SK-N-SH (cell line): ENCODE data around the gene ABLIM2. TPM values are rescaled to one million over a fixed set of nuclear protein-coding genes. Genes with fewer than 3 reads are reported as not detected.

Source experiments
- CTCF ChIA-PET: fragments of 300-600, 350-600 bp; formaldehyde crosslinking; extraction: SDS; loops from one replicate; lab custom pipeline; 2021; lab: Yijun Ruan, JAX
- POLR2A ChIA-PET: fragments of 350-600 bp; sonication (Branson Sonifier 250); formaldehyde crosslinking; extraction: SDS; loops from one replicate; lab custom pipeline; 2020; ENCODE audit warnings: antibody characterized with exemption, inconsistent platforms; lab: Yijun Ruan, JAX
- DNase-seq: peaks from one replicate; pipeline ENCODE4 v3.0.0; 2012
- H2AFZ ChIP-seq: fragments of 200-600 bp; sonication (generic); 2 replicates; pipeline ENCODE4 v1.8.1; 2016; ENCODE audit warnings: antibody characterized with exemption, mild to moderate bottlenecking, low read depth
- H3F3A ChIP-seq: fragments of 200-600 bp; sonication (generic); replicated peaks from 2 replicates; pipeline ENCODE3; 2016; ENCODE audit warnings: antibody characterized with exemption, mild to moderate bottlenecking; ENCODE audit not compliant: insufficient read depth
- H3K27ac ChIP-seq, 2 experiments: fragments of 200-500 bp in 1 of 2; fragments of 200-600 bp in 1 of 2; sonication (Bioruptor generic) in 1 of 2; sonication (generic), shearing (Covaris generic) in 1 of 2; 2 replicates each; pipeline versions ENCODE4 v1.5.1 to v1.6.1; 2014 to 2016; ENCODE audit warnings: low read depth in 2 of 2, inconsistent platforms in 1 of 2, low read length in 1 of 2, mild to moderate bottlenecking in 1 of 2, mixed read lengths in 1 of 2
- H3K27me3 ChIP-seq: fragments of 200-600 bp; sonication (generic), shearing (Covaris generic); 2 replicates; pipeline ENCODE4 v1.6.1; 2016; ENCODE audit warnings: mixed run types; ENCODE audit not compliant: insufficient read depth
- H3K36me3 ChIP-seq, 2 experiments: fragments of 200-500 bp in 1 of 2; fragments of 200-600 bp in 1 of 2; sonication (Bioruptor generic) in 1 of 2; sonication (generic) in 1 of 2; replicated peaks in 1 of 2; 2 replicates each; pipeline versions ENCODE3 to v1.5.1; 2014 to 2016; ENCODE audit warnings: low read length in 1 of 2, mild to moderate bottlenecking in 1 of 2; ENCODE audit not compliant: insufficient read depth in 2 of 2, control insufficient read depth in 1 of 2
- H3K4me1 ChIP-seq, 2 experiments: fragments of 200-500 bp in 1 of 2; fragments of 200-600 bp in 1 of 2; sonication (Bioruptor generic) in 1 of 2; sonication (generic), shearing (Covaris generic) in 1 of 2; 2 replicates each; pipeline versions ENCODE4 v1.5.1 to v1.6.1; 2014 to 2016; ENCODE audit warnings: low read depth in 1 of 2, low read length in 1 of 2, mixed run types in 1 of 2; ENCODE audit not compliant: insufficient read depth in 2 of 2, control insufficient read depth in 1 of 2
- H3K4me2 ChIP-seq: fragments of 200-600 bp; sonication (generic), shearing (Covaris generic); 2 replicates; pipeline ENCODE4 v1.6.1; 2017; ENCODE audit warnings: mixed run types
- H3K4me3 ChIP-seq, 2 experiments: fragments of 200-500 bp in 1 of 2; fragments of 200-600 bp in 1 of 2; sonication (Bioruptor generic) in 1 of 2; sonication (generic), shearing (Covaris generic) in 1 of 2; 2 replicates each; pipeline versions ENCODE4 v1.5.1 to v1.8.1; 2014 to 2016; ENCODE audit warnings: low read depth in 2 of 2, inconsistent platforms in 1 of 2, low read length in 1 of 2, mild to moderate bottlenecking in 1 of 2, mixed read lengths in 1 of 2, moderate library complexity in 1 of 2
- H3K79me2 ChIP-seq: fragments of 200-600 bp; sonication (generic); 2 replicates; pipeline ENCODE4 v1.8.1; 2017; ENCODE audit warnings: mild to moderate bottlenecking; ENCODE audit not compliant: insufficient read depth
- H3K9ac ChIP-seq: fragments of 200-600 bp; sonication (generic); 2 replicates; pipeline ENCODE4 v1.6.1; 2017; ENCODE audit warnings: mixed run types
- H3K9me2 ChIP-seq: fragments of 200-600 bp; sonication (generic); 2 replicates; pipeline ENCODE4 v1.6.1; 2017; ENCODE audit warnings: mixed run types
- H3K9me3 ChIP-seq: fragments of 200-600 bp; sonication (generic); 2 replicates; pipeline ENCODE4 v1.6.1; 2017; ENCODE audit warnings: mixed run types, mild to moderate bottlenecking, moderate library complexity
- H4K20me1 ChIP-seq: fragments of 200-600 bp; sonication (generic); 2 replicates; pipeline ENCODE4 v1.6.1; 2017; ENCODE audit warnings: mild to moderate bottlenecking, mixed run types; ENCODE audit not compliant: insufficient read depth
- EZH2phosphoT487 ChIP-seq: fragments of 200-600 bp; sonication (generic); IDR thresholded peaks from 2 replicates; pipeline ENCODE4 v1.6.1; 2017; ENCODE audit warnings: low read depth, mixed run types, mild to moderate bottlenecking, antibody characterized with exemption, moderate library complexity, borderline replicate concordance
- FOSL2 ChIP-seq: IDR thresholded peaks from 2 replicates; pipeline ENCODE4 v1.4.0; 2012; ENCODE audit warnings: low read depth, mild to moderate bottlenecking, moderate library complexity, borderline replicate concordance
- FOXJ3 ChIP-seq: sonication (generic); formaldehyde crosslinking; IDR thresholded peaks from 2 replicates; pipeline ENCODE4 v1.5.1; 2020; ENCODE audit warnings: mild to moderate bottlenecking, missing genetic modification reagents
- FOXM1 ChIP-seq: IDR thresholded peaks from 2 replicates; pipeline ENCODE4 v1.4.0; 2012; ENCODE audit warnings: low read depth, mild to moderate bottlenecking
- GABPA ChIP-seq: IDR thresholded peaks from 2 replicates; pipeline ENCODE4 v1.4.0; 2012; ENCODE audit warnings: low read depth, mild to moderate bottlenecking
- GATA2 ChIP-seq: sonication (generic); formaldehyde crosslinking; IDR thresholded peaks from 2 replicates; pipeline ENCODE4 v1.5.0; 2020; ENCODE audit warnings: mild to moderate bottlenecking, missing genetic modification reagents
- MAX ChIP-seq: IDR thresholded peaks from 2 replicates; pipeline ENCODE4 v1.4.0; 2012; ENCODE audit warnings: low read depth
- MXI1 ChIP-seq: IDR thresholded peaks from 2 replicates; pipeline ENCODE4 v1.6.1; 2012; ENCODE audit warnings: mild to moderate bottlenecking, low read depth, low read length, improper control_type of control experiment
- RCOR1 ChIP-seq: fragments of 150-350 bp; IDR thresholded peaks from 2 replicates; pipeline ENCODE4 v1.6.1; 2017; ENCODE audit warnings: antibody characterized with exemption, low read length
- REST ChIP-seq: IDR thresholded peaks from 2 replicates; pipeline ENCODE4 v1.6.1; 2012; ENCODE audit warnings: mild to moderate bottlenecking, low read depth, low read length, moderate library complexity
- RFX5 ChIP-seq: IDR thresholded peaks from 2 replicates; pipeline ENCODE4 v1.6.1; 2012; ENCODE audit warnings: mild to moderate bottlenecking, improper control_type of control experiment, low read length
- SIN3A ChIP-seq: IDR thresholded peaks from 2 replicates; pipeline ENCODE4 v1.6.1; 2012; ENCODE audit warnings: low read depth, mild to moderate bottlenecking, low read length, moderate library complexity, borderline replicate concordance
- TAF1 ChIP-seq: IDR thresholded peaks from 2 replicates; pipeline ENCODE4 v1.6.1; 2012; ENCODE audit warnings: low read depth, mild to moderate bottlenecking, low read length, moderate library complexity, borderline replicate concordance
- TCF12 ChIP-seq: IDR thresholded peaks from 2 replicates; pipeline ENCODE4 v1.4.0; 2012
- TEAD4 ChIP-seq: IDR thresholded peaks from 2 replicates; pipeline ENCODE4 v1.4.0; 2012; ENCODE audit warnings: mild to moderate bottlenecking, borderline replicate concordance; ENCODE audit not compliant: insufficient read depth
- YY1 ChIP-seq: IDR thresholded peaks from 2 replicates; pipeline ENCODE4 v1.4.0; 2012; ENCODE audit warnings: low read depth, mild to moderate bottlenecking
- ZBTB33 ChIP-seq: IDR thresholded peaks from 2 replicates; pipeline ENCODE4 v1.4.0; 2012; ENCODE audit warnings: low read depth, borderline replicate concordance
- WGBS: methylation state at CpG from one replicate; pipeline ENCODE4 v1.1.6; 2017; ENCODE audit warnings: low lambda C conversion rate; 5-methylcytosine and 5-hydroxymethylcytosine counted together
- polyA plus RNA-seq, 3 experiments: library from polyadenylated mRNA; depleted of rRNA; stranded (reverse); fragments of >200 nt; gene quantifications; 2 replicates each; pipeline ENCODE4 v1.2.3, GENCODE V29; 2012
- TF ChIP-seq, protein P1 (sequence below): IDR thresholded peaks from 2 replicates; pipeline ENCODE4; 2012

Gene ABLIM2
- polyA plus RNA-seq, 1 of the 3 experiments (the other 2 are of a cell fraction) = 0.53 TPM

DNA sequence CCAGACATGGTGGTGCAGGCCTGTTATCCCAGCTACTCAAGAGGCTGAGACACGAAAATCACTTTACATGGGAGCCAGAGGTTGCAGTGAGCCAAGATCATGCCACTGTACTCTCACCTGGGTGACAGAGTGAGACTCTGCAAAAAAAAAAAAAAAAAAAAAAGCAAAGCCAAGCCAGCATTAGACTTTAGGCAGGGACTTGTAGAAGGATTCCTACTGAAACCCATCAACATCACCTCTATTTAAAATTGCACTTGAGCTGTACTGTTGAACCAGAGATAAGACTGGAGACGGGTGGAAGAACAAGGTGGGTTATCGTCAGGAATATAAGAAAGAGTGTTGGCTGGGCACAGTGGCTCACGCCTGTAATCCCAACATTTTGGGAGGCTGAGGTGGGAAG is 203.2 kb downstream of the ABLIM2 start (continued):
- no peak for TF ChIP-seq FOSL2
- TF ChIP-seq EZH2phosphoT487 = no peak
- no peak for TF ChIP-seq GABPA
- no peak for TF ChIP-seq FOXJ3 (CRISPR knock-in tag)
- TF ChIP-seq MXI1 = no peak
- TF ChIP-seq REST = no peak
- TF ChIP-seq FOXM1 = no peak

DNA sequence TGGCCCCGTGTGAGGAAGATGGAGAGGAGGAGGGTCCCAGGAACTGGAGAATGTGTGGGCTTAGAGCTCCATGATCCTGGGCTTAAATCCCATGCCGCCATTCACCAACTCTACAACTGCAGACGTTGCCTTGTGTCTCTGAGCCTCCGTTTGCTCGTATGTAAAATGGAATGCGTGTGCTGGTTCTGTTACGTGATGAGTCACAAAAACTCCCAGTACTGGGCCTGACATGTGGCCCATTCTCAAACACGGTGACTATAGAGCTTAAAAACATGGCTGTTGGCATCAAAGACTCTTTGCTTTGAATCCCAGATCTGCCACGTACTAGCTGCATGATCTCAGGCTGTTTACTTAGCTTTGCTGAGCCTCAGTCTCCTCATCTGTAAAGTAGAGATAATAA is 206.0 kb downstream of the ABLIM2 start:
- Histone ChIP-seq H2AFZ (no peak overlapping the region), H3K9me3 (no peaks in the 10 kb centered on the region), H3K27me3 (no peaks in the 10 kb centered on the region), H4K20me1 (no peaks in the 10 kb centered on the region), H3K36me3 (no peaks in the 10 kb centered on the region), H3F3A (peaks cover 9% of the 10 kb centered on the region), H3K9me2 (no peaks in the 10 kb centered on the region), H3K79me2 (no peaks in the 10 kb centered on the region), H3K4me3 (no peak overlapping the region), H3K27ac (no peak overlapping the region), H3K9ac (no peak overlapping the region)
- no peak for DNase-seq
- POLR2A ChIA-PET = no interaction called here
- CTCF ChIA-PET = interaction anchor here (0.8 to 1.4 kb wide), 4 partner anchors 12 to 151 kb away, joined by 3 to 6 read pairs (median 4); no protein-coding TSS in a partner anchor
- WGBS = 91% methylated on average over 9 of the region's 9 CpGs
- TF ChIP-seq TAF1 (no peak), SIN3A (no peak)
- TF ChIP-seq, all 33 proteins: peak for 0
- H3K4me2 ChIP-seq = no peak overlapping the region
- H3K4me1 ChIP-seq = peaks cover 14 to 27% of the 10 kb centered on the region in 2 experiments; a peak in 3 of 4 replicates

GRCh38 chr4:7950301-7951092 is 208.1 kb downstream of the ABLIM2 start:
- no peak overlapping the region for H2AFZ ChIP-seq
- peaks cover 4% of the 10 kb centered on the region for H3F3A ChIP-seq
- H3K27me3 ChIP-seq = no peaks in the 10 kb centered on the region
- H3K4me3 ChIP-seq = no peak overlapping the region
- TF ChIP-seq GATA2 = no peak
- no peak for TF ChIP-seq TEAD4
- no peak for TF ChIP-seq RFX5
- TF ChIP-seq FOXM1 = no peak
- TF ChIP-seq RCOR1 = no peak
- TF ChIP-seq YY1 = no peak
- TF ChIP-seq TAF1 = no peak
- TF ChIP-seq, protein P1, sequence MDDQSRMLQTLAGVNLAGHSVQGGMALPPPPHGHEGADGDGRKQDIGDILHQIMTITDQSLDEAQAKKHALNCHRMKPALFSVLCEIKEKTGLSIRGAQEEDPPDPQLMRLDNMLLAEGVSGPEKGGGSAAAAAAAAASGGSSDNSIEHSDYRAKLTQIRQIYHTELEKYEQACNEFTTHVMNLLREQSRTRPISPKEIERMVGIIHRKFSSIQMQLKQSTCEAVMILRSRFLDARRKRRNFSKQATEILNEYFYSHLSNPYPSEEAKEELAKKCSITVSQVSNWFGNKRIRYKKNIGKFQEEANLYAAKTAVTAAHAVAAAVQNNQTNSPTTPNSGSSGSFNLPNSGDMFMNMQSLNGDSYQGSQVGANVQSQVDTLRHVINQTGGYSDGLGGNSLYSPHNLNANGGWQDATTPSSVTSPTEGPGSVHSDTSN = no peak
- TF ChIP-seq GABPA = no peak
- no peak for TF ChIP-seq ZBTB33
- TF ChIP-seq MAX = no peak
- no peak for TF ChIP-seq TCF12
- TF ChIP-seq FOSL2 = no peak
- no peak for DNase-seq
- no peaks in the 10 kb centered on the region for H3K36me3 ChIP-seq
- 89% methylated on average over 17 of the region's 18 CpGs for WGBS
- H3K27ac ChIP-seq = no peak overlapping the region; a peak in 1 of 4 replicates
- CTCF ChIA-PET = interaction anchor here (0.6 to 3.9 kb wide), 4 partner anchors 19 to 145 kb away, joined by 3 to 15 read pairs (median 4); no protein-coding TSS in a partner anchor
- no peaks in the 10 kb centered on the region for H4K20me1 ChIP-seq
- peaks cover 0 to 24% of the 10 kb centered on the region in 2 experiments; a peak in 2 of 4 replicates for H3K4me1 ChIP-seq
- H3K9me3 ChIP-seq = no peaks in the 10 kb centered on the region
- POLR2A ChIA-PET = no interaction called here
- no peaks in the 10 kb centered on the region for H3K9me2 ChIP-seq
- no peak overlapping the region for H3K9ac ChIP-seq
- H3K79me2 ChIP-seq = no peaks in the 10 kb centered on the region
- no peak overlapping the region for H3K4me2 ChIP-seq
